Fibroblast of the aortic adventitia (primary cell): ENCODE data around the gene PLOD3. TPM values are rescaled to one million over a fixed set of nuclear protein-coding genes. Genes with fewer than 3 reads are reported as not detected.
"Not testable (repeated sequence)": the region's sequence is repeated elsewhere in the genome, so short reads cannot be mapped to it uniquely, and the experiment has no call there.

Experiments
- DNase-seq: peaks from one replicate; pipeline ENCODE4 v3.0.0-alpha.2; 2010; ENCODE audit warnings: low read depth
- H3K4me3 ChIP-seq: 2 replicates; pipeline ENCODE4 v1.5.1; 2011; ENCODE audit warnings: low read depth, mild to moderate bottlenecking, control low read depth, low read length, moderate library complexity
- CTCF ChIP-seq: IDR thresholded peaks from 2 replicates; pipeline ENCODE4 v1.5.1; 2011; ENCODE audit warnings: mild to moderate bottlenecking, low read length, control low read depth, inconsistent platforms; ENCODE audit not compliant: insufficient read depth
- total RNA-seq: library from RNA; depleted of rRNA; stranded (reverse); fragments of >200 nt; gene quantifications from 2 replicates; pipeline ENCODE4 v1.2.3, GENCODE V29; 2012; ENCODE audit warnings: low replicate concordance

PLOD3 gene
- total RNA-seq: 31.3 and 45.5 TPM in 2 replicates

DNA sequence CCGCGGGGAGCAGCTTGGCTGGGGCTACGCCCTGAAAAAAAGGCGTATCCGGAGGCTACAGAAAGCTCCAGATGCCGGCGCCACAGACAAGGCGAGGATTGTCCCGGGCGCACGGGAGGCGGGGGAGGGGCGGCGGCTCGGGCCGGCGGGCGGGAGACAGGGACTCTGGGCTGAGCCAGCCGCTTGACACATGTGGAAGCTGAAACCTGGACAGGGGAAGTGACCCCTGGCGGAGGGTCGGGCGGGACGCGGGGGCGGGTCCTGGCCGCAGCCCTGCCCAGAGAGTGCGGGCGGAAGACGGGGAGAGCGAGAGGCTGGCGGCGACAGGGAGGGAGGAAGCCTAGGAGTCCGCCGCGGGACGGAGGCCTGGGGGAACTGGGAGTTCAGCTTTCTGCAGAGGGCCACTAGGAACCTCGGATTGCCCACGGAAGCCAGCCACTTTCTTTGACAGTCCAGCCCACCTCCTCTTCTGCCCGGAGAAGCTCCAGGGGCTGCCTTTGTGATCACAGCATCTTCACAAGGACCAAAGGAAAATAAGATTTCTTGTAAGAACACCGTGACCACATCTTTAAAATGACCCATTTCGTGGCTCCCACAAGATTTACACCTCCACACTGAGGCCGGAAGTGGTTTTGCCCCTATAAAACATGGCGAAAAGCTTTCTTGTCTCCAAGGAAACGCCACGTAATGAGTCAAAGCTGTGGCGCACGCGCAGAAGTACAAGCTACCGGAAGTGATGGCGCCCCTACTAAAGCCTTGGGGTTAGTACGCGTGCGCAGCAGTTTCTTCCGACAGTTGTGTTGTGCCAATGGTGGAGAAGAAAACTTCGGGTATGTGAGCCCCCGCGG, at the start of gene PLOD3, which contains the start of gene ZNHIT1:
TSS of gene PLOD3 (minus strand) at position 194 of the 848 bp plus-strand sequence. CDS start 307 bp downstream, outside the sequence.
TSS of gene ZNHIT1 (plus strand) at position 778 of the 848 bp plus-strand sequence. CDS start at position 809, 31 bp downstream.
- DNase-seq: peak; percentile 99
- H3K4me3 ChIP-seq: peak within 1 kb of the TSS; percentile 88
- peak; percentile 6 for TF ChIP-seq CTCF

GRCh38 chr7:101265622-101266516, 48.5 kb upstream of the PLOD3 start:
- no peak for DNase-seq
- no peak for TF ChIP-seq CTCF
- no peak overlapping the region for H3K4me3 ChIP-seq

GRCh38 chr7:101264102-101264706, 46.8 kb upstream of the PLOD3 start:
- DNase-seq: peak; percentile 8
- H3K4me3 ChIP-seq: not testable (repeated sequence)

DNA sequence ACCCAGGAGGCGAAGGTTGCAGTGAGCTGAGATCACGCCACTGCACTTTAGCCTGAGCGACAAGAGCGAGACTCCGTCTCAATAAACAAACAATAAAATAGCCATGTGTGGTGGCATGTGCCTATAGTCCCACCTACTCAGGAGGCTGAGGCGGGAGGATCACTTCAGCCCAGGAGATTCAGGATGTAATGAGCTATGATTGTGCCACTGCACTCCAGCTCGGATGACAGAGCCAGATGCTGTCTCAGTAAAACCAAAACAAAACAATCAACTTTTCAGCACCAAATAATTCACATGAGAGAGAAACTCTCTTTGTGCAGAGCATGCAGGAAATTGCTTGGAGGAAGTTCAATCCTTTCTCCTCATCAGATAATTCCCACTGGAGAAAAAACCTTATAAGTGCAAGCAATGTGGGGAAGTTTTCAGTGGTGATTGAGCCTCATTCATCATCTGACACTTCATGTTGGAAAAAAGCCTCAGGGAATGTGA, 40.9 kb upstream of the PLOD3 start:
- no peak for DNase-seq
- no peak for TF ChIP-seq CTCF
- H3K4me3 ChIP-seq: no peak overlapping the region

DNA sequence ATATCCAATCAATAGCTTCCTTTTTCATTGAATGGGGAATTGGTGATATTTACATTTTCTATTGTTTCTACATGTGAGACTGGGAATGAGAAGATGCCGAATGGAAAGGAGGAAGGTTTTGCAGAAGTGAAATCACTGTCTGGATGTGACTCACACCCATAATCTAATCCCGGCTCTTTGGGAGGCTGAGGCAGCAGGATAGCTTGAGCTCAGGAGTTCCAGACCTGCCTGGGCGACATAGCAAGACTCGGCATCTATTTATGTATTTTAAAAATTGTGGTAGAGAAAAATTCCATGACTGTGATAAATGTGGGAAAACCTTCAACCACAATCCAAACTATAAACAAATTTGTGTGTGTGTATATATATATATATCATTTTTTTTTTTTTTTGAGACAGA, 38.4 kb upstream of the PLOD3 start:
- no peak overlapping the region for H3K4me3 ChIP-seq
- DNase-seq: no peak
- no peak for TF ChIP-seq CTCF

GRCh38 chr7:101253199-101253598, 35.8 kb upstream of the PLOD3 start:
- not testable (repeated sequence) for H3K4me3 ChIP-seq, DNase-seq

DNA sequence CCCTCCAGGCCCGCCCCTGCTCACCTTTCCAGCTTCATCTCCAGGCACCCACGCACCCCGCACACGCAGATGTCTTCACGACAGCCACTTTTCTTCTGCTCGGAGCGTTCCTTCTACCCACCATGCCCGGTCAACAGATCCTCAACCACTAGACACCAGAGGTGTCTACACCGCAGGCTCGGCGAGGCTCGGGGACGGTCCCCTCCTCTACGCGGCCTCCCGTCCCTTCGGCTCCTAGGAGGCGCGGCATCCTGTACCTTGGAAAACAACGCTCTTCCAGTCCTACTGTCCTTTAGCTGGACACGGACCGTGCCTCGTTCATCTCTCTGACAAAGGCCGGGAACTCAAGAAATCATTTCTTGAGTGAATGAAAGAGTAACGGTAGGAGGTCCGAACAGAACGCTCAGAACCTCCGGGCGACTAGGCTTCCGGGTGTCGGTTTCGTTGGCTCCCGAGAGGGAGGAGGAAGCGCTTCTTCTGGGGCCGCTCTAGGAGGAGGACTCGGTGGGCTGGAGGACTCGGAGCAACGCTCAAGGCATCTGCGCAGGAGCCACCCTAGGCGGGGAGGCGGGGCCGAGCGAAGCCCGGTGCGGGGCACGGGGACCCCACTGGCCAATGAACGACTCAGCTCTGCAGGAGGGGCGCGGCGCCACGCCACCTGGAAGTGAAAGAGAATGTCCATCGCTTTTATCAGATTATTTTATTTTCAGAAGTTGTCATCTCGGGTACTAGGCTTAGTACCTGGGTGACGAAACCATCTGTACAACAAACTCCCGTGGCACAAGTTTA, 34.7 kb upstream of the PLOD3 start:
- peak overlapping the region; percentile 96 for H3K4me3 ChIP-seq
- DNase-seq: peak; percentile 98
- TF ChIP-seq CTCF: no peak
